Lung (tissue), 12 donors: Measurements from ENCODE around the gene CCHCR1. TPM values are rescaled to one million over a fixed set of nuclear protein-coding genes. Genes with fewer than 3 reads are reported as not detected.
"Not testable (repeated sequence)": the region's sequence is repeated elsewhere in the genome, so short reads cannot be mapped to it uniquely, and the experiment has no call there.

Experiments used
- ATAC-seq: fragments of 200-7000 bp; cut with Tn5 transposase; one replicate; pipeline ENCODE4 v1.9.1; 2020; ENCODE audit warnings: moderate number of reproducible peaks; ENCODE audit not compliant: insufficient read depth, low FRiP score
- DNase-seq, 3 donors: peaks; one replicate each; pipeline ENCODE4 v3.0.0-alpha.2; 2013 to 2017
- H3K27ac ChIP-seq, 2 donors: one replicate each; pipeline ENCODE4 v1.5.1; 2013; ENCODE audit warnings: mild to moderate bottlenecking in 2 of 2, moderate library complexity in 2 of 2, control low read depth in 1 of 2, inconsistent platforms in 1 of 2, low read depth in 1 of 2, low read length in 1 of 2
- H3K27me3 ChIP-seq, 3 donors: one replicate each; pipeline ENCODE4 v1.5.1; 2013; ENCODE audit warnings: low read length in 2 of 3; ENCODE audit not compliant: control insufficient read depth in 3 of 3, insufficient read depth in 3 of 3
- H3K36me3 ChIP-seq, 4 donors: one replicate each; pipeline ENCODE4 v1.5.1; 2013; ENCODE audit warnings: low read length in 4 of 4, mild to moderate bottlenecking in 1 of 4, moderate library complexity in 1 of 4; ENCODE audit not compliant: control insufficient read depth in 4 of 4, insufficient read depth in 4 of 4
- H3K4me1 ChIP-seq, 5 donors: one replicate each; pipeline ENCODE4 v1.5.1; 2013; ENCODE audit warnings: low read length in 5 of 5, mild to moderate bottlenecking in 2 of 5, moderate library complexity in 1 of 5; ENCODE audit not compliant: control insufficient read depth in 5 of 5, insufficient read depth in 5 of 5
- H3K4me3 ChIP-seq: one replicate; pipeline ENCODE4 v1.5.1; 2013; ENCODE audit warnings: mild to moderate bottlenecking, control low read depth, moderate library complexity
- H3K9ac ChIP-seq, 2 donors: one replicate each; pipeline ENCODE4 v1.5.1; 2013; ENCODE audit warnings: low read length in 2 of 2, control low read depth in 1 of 2; ENCODE audit not compliant: insufficient read depth in 1 of 2
- H3K9me3 ChIP-seq, 4 donors: one replicate each; pipeline ENCODE4 v1.5.1; 2013; ENCODE audit warnings: low read length in 3 of 4, mild to moderate bottlenecking in 1 of 4, moderate library complexity in 1 of 4; ENCODE audit not compliant: control insufficient read depth in 4 of 4, insufficient read depth in 3 of 4
- CTCF ChIP-seq: IDR thresholded peaks from 2 replicates; pipeline ENCODE4 v1.5.1; 2012; ENCODE audit warnings: mild to moderate bottlenecking; ENCODE audit errors: control extremely low read depth, extremely low read depth
- WGBS, 2 donors: extraction: QIAGEN DNeasy Blood & Tissue Kit; methylation state at CpG; one replicate each; pipeline ENCODE4 v1.1.7; 2013; 5-methylcytosine and 5-hydroxymethylcytosine counted together
- polyA plus RNA-seq, 2 donors: library from polyadenylated mRNA; stranded (reverse); fragments of 200-250 nt; gene quantifications; one replicate each; pipeline ENCODE4 v1.2.1, GENCODE V29; 2013
- total RNA-seq, 2 donors: library from RNA; depleted of rRNA in 1 of 2; stranded (reverse); fragments of >200 nt in 1 of 2; gene quantifications; one replicate each; pipeline ENCODE4 v1.2.1, GENCODE V29; 2014 to 2021
- donor health status: control.
- donor health status: control.
- donor health status: Bipolar disorder and iron deficiency.
- donor health status: healthy.
- donor health status: DM: yes; HTN: yes; CAD: no.

The CCHCR1 gene
- total and polyA plus RNA-seq, 4 donors = 11.0 to 32.8 (median 17.2) TPM

- TF ChIP-seq CTCF = no peak
- ATAC-seq = peak; percentile 75
- Histone ChIP-seq H3K9ac (no peak overlapping the region), H3K27me3 (no peaks in the 10 kb centered on the region), H3K4me3 (no peak overlapping the region), H3K9me3 (peaks cover 0 to 3% (median 0%) of the 10 kb centered on the region in 4 donors), H3K4me1 (peaks cover 0 to 17% (median 0%) of the 10 kb centered on the region in 5 donors), H3K27ac (peak overlapping the region; percentile 85 to 93), H3K36me3 (no peaks in the 10 kb centered on the region)
- no peak for DNase-seq
- WGBS, 2 donors = 10 to 23% methylated on average over 5 of the region's 5 CpGs
Measured at GRCh38 chr6:31203345-31203979, 45.9 kb upstream of the CCHCR1 start.

- peaks cover 0 to 17% (median 0%) of the 10 kb centered on the region in 5 donors for H3K4me1 ChIP-seq
Measured at GRCh38 chr6:31202259-31203166, 44.9 kb upstream of the CCHCR1 start.

GRCh38 chr6:31199105-31199452 lies 41.5 kb upstream of the CCHCR1 start:
- H3K27ac ChIP-seq, H3K27me3 ChIP-seq, ATAC-seq, H3K9me3 ChIP-seq, H3K4me3 ChIP-seq, H3K36me3 ChIP-seq, H3K9ac ChIP-seq, DNase-seq: not testable (repeated sequence)
- peaks cover 0 to 19% (median 0%) of the 10 kb centered on the region in 5 donors for H3K4me1 ChIP-seq
- 86 to 92% methylated on average over 4 of the region's 4 CpGs for WGBS, 2 donors

More at GRCh38 chr6:31202259-31203166, 44.9 kb upstream of the CCHCR1 start:
- no peak for TF ChIP-seq CTCF
- peak overlapping the region in 1 of 2 donors; percentile 69 for H3K27ac ChIP-seq
- 49 to 54% methylated on average over 11 of the region's 11 CpGs for WGBS, 2 donors
- H3K36me3 ChIP-seq = no peaks in the 10 kb centered on the region
- peaks cover 0 to 3% (median 0%) of the 10 kb centered on the region in 4 donors for H3K9me3 ChIP-seq
- H3K27me3 ChIP-seq = no peaks in the 10 kb centered on the region
- no peak overlapping the region for H3K9ac ChIP-seq
- ATAC-seq = no peak
- no peak for DNase-seq
- no peak overlapping the region for H3K4me3 ChIP-seq
